GM12872 (cell line): Measurements from ENCODE around the gene OPA3.

Source experiments
- CTCF ChIP-seq: IDR thresholded peaks from 3 replicates; pipeline ENCODE4 v1.5.1; 2011; ENCODE audit warnings: low read depth, mild to moderate bottlenecking, low read length, moderate library complexity; ENCODE audit not compliant: insufficient read depth

The OPA3 gene

DNA sequence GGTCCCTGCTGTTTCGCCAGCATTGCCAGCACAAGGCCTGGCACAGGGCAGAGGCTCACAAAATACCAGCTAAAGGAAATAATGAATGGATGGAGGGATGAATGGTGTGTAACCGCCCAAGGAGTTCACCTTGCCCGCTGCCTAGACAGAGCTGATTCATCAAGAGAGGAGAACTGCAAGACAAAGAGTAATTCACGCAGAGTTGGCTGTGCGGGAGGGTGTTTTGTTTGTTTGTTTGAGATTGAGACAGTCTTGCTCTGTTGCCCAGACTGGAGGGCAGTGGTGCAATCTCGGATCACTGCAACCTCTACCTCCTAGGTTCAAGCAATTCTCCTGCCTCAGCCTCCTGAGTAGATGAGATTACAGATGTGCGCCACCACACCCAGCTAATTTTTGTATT lies 3.0 kb downstream of the OPA3 start:
- no peak for TF ChIP-seq CTCF

GRCh38 chr19:45578861-45579260 lies 5.7 kb downstream of the OPA3 start:
- no peak for TF ChIP-seq CTCF

DNA sequence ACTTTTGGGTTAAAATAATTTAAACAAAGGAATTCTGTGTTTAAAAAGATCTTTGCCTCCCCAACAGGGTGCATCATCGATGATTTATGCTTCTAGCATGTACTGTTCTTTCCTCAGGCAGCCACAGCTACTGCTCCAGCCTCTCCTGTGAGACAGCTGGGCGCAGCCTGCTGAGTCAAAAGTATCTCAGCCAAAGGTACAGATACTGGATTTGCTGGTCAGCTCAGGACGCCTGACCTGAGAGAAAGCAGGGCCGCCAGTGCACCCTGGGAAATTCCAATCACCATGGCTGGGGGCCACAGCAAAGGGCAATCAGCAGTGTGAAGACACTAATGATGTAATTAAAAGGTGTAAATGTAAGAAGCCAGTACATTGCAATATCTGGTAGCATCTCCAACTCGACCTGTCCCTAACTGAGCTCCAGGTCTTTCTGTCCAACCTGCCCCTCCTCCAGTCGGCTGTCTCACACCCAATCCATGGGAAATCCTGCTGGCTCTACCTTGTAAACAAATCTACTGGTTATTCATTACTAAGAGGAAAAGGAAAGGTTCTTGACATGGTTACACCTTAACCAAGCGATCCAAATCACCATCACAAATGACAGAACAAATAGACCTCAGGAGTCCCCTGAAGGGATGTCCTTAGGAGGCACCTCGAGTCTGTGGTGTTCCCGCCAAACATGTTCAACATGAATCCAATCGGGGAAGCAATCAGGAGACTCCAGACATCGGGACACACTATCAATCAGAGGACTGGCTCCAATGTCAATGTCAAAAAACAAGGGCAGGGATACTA lies 7.3 kb downstream of the OPA3 start:
- TF ChIP-seq CTCF: no peak

GRCh38 chr19:45576682-45577081 lies 7.9 kb downstream of the OPA3 start:
- TF ChIP-seq CTCF: no peak

- TF ChIP-seq CTCF: no peak
Observed at GRCh38 chr19:45575216-45575615, 9.4 kb downstream of the OPA3 start.

GRCh38 chr19:45574526-45574925 lies 10.1 kb downstream of the OPA3 start:
- TF ChIP-seq CTCF: no peak

- TF ChIP-seq CTCF: no peak
Observed at GRCh38 chr19:45571457-45572220, 13.0 kb downstream of the OPA3 start.
